GM12873 (cell line): ENCODE results near the gene GRK6.

Source experiments
- TF ChIP-seq, protein P1 (sequence below): IDR thresholded peaks from 2 replicates; pipeline ENCODE4 v1.5.1; 2012; ENCODE audit warnings: low read depth, mild to moderate bottlenecking, moderate library complexity, low read length, control low read depth; ENCODE audit not compliant: insufficient read depth; ENCODE audit errors: missing control alignments

GRK6 gene

DNA sequence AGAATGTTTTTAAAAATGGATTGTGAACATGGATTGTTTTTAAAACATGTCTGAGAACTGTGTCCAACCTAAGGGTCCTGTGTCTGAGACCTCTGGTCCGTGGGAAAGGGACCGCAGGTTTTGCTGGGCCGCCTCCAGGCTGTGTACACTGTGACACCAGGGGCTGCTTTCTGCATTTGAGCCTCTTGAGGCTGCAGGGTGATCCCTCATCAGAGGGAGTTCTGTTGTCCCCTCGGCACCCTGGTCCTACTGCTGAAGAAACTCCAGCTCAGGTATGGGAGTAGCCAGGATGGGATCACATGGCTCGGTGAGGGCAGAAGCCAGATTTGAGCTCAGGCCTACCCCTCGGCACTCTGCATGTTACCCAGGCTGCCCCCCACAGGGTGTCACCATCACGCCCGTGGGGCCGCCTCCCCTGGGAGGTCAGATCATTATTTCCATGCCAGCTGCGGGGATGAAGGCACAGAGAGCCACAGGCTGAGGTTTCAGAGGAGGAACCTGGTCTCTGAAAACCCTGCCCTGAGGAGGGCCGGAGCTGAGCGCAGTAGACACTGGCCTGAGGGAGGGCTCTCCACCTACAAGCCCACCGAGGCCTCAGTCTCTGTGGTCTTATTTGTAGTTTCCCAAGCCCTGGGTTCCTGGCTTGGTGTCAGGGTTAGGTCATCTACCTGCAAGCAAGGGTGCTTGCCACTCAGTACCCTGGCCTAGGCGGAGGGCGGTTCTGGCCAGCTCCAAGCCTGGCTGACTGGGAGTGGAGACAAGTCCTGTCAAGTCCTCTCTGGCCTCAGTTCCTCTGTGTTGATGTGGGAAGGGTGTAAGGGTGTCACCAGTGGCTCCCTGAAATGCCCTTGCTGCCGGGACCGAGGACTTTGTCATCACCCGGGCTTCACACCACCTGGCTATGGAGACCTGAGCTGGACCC is 22.9 kb downstream of the GRK6 start:
- TF ChIP-seq, protein P1, sequence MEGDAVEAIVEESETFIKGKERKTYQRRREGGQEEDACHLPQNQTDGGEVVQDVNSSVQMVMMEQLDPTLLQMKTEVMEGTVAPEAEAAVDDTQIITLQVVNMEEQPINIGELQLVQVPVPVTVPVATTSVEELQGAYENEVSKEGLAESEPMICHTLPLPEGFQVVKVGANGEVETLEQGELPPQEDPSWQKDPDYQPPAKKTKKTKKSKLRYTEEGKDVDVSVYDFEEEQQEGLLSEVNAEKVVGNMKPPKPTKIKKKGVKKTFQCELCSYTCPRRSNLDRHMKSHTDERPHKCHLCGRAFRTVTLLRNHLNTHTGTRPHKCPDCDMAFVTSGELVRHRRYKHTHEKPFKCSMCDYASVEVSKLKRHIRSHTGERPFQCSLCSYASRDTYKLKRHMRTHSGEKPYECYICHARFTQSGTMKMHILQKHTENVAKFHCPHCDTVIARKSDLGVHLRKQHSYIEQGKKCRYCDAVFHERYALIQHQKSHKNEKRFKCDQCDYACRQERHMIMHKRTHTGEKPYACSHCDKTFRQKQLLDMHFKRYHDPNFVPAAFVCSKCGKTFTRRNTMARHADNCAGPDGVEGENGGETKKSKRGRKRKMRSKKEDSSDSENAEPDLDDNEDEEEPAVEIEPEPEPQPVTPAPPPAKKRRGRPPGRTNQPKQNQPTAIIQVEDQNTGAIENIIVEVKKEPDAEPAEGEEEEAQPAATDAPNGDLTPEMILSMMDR = no peak

DNA sequence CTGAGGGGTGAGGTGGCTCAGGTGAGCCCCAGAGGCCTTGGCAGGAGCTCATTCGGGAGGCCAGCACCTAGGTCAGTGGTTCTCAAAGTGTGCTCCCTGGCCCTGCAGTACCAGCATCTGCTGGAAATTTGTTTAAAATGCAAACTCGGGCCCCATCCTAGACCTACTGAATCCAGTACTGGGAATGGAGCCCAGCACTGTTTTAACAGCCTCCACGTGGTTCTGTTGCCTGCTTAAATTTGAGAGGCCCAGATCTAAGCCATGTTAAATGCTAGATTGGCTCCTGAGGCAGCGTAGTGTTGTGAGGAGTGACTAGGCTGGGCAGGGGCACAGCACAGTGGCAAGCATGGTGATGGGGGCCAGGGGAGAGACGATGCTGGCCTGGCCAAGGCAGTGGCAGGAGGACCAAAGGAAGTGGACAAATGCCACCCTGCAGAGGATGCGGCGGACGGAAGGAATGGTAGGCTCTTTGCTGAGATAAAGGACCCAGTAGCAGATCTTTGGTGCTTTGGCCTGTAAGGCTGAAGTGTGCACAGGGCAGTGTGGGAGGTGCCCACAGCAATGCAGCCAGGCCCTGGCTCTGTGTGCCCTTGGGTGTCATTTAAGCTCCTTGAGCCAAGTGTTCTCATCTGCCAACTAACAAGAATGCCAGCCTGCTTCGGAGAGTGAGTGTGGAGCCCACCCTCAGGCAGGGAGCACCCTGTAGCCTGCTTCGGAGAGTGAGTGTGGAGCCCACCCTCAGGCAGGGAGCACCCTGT is 24.4 kb downstream of the GRK6 start:
- TF ChIP-seq, protein P1 = no peak

DNA sequence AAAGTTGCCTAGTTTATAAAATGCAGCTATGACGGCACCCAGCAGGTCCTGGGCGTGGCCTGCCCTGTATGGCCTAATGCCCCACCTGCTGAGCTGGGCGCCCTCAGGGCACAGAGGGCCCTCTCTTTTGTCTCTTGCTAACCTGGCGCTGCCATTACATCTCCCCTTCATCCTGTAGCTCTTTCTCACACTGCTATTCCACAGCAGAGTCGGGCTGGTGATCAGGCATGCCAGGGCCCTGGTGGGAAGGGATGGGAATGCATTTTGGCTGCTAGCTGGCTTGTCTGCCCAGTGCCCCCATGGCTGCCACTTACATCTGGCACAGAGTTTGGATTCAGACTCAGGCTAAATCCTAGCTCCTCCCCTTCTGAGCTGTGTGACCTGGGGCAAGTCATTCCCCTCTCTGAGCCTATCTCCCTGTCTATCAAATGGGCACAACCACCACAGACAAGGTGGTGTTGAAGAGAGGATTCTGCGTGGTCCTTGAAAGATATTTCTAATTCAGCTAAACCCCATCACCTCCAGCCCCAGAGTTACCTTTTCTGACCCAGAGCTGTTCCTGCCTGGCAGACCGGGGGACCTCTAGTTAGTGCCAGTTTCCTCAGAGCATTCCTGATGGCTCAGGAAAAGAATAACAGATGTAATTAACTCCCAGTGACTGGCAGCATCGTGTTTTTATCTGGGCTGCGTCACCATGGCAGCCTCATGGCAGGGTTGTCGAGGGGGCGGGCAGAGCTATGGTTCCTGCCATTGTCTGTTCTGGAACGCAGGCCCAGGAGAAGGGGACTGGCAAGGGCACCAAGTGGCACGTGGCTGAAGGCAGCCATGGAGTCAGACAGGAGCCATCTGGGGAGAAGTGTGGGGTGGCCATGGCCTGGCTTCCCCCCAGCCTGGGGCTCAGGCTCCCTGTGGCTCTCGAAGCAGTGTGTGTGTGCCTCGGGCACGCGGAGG is 26.5 kb downstream of the GRK6 start:
- TF ChIP-seq, protein P1 = peak; percentile 5

DNA sequence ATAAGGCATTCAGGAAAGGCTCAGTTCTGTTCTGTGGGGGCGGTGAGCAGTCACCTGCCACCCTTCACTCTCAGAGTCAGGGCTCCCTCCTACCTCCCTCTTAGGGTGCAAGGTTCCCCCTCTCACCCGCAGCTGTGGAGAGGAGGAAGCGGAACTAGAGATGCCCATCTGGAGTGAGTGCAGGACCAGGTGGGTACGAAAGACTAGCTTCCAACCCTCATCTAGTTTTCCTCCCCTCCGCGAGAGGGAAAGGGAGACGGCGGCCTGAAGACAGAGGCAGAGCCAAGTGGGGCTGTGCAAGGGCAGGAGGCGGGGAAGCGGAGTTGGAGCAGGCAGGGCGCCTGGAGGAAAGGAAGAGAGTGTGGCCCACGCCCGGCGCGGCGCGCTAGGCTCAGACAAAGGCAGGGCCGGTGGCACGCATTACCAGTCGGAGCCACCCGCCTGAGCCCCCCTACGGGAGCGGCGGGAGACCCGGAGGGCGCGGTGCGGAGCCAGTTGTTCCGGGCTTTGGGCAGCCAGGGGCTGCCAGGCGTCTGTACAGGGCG is 27.4 kb downstream of the GRK6 start:
- TF ChIP-seq, protein P1 = no peak

DNA sequence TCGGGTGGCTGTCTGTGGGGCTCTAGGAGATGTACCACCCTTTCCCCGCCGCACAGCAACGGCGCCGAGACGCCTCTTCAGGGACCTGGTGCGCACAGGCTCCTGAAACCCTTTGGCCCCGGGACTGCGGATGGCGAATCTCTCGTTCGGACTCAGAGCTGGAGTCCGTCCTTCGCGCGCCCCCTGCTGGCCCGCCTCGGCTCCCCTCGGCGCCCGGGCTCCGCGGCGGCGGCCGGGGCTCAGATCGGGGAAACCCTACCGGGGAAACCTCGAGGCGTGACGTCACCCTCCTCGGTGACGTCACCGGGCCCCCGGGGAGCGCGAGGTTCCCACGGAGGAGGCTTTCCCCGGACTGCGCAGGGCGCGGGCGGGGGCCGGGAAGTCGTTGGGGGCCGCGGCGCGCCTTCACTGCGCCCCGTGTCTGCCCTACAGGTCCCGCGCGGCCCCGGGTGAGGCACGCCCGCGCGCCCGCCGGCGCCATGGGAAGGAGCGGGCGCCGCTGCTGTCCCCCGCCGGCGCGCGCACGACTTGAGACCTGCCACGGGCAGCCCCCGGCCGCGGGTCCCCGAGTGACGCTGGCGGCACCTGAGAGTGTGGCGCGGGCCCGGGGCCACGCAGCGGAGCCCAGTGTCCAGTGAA is 28.0 kb downstream of the GRK6 start:
- TF ChIP-seq, protein P1 = peak; percentile 83

DNA sequence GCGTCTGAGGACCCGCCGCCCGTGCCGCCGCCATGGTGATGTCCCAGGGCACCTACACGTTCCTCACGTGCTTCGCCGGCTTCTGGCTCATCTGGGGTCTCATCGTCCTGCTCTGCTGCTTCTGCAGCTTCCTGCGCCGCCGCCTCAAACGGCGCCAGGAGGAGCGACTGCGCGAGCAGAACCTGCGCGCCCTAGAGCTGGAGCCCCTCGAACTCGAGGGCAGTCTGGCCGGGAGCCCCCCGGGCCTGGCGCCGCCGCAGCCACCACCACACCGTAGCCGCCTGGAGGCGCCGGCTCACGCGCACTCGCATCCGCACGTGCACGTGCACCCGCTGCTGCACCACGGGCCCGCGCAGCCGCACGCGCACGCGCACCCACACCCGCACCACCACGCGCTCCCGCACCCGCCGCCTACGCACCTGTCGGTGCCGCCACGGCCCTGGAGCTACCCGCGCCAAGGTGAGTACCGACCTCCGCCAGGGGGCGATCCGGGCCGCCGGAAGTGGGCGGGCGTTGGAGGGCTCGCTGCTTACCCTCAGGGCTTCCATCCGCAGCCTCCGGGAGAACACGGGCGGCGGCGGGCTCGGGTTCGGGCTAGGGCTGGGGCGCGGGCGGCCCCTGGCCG is 28.7 kb downstream of the GRK6 start:
- TF ChIP-seq, protein P1 = peak; percentile 72
